DND-41 (cell line): ENCODE results near the gene TECPR2.

ENCODE experiments used
- ATAC-seq: fragments of 200-7000 bp; cut with Tn5 transposase; 3 replicates; pipeline ENCODE4 v1.9.1; 2021; ENCODE audit warnings: low read depth; ENCODE audit not compliant: insufficient read depth
- DNase-seq: peaks from one replicate; pipeline ENCODE4 v3.0.0-alpha.2; 2020
- H2AFZ ChIP-seq: 2 replicates; pipeline ENCODE4 v1.6.0; 2012; ENCODE audit warnings: low read depth, low read length
- H3K27ac ChIP-seq: 2 replicates; pipeline ENCODE4 v1.5.1; 2012; ENCODE audit warnings: low read length, inconsistent platforms
- H3K27me3 ChIP-seq: fragments of 200-600 bp; sonication (generic); 2 replicates; pipeline ENCODE4 v1.6.0; 2012; ENCODE audit warnings: low read length, mild to moderate bottlenecking, inconsistent platforms; ENCODE audit not compliant: insufficient read depth, poor library complexity
- H3K36me3 ChIP-seq: 2 replicates; pipeline ENCODE4 v1.5.1; 2012; ENCODE audit warnings: low read length, inconsistent platforms; ENCODE audit not compliant: insufficient read depth
- H3K4me1 ChIP-seq: 2 replicates; pipeline ENCODE4 v1.5.1; 2012; ENCODE audit warnings: mild to moderate bottlenecking, low read length; ENCODE audit not compliant: insufficient read depth
- H3K4me2 ChIP-seq: 2 replicates; pipeline ENCODE4 v1.6.0; 2012; ENCODE audit warnings: mild to moderate bottlenecking, moderate library complexity, low read length, inconsistent platforms; ENCODE audit not compliant: insufficient read depth
- H3K4me3 ChIP-seq, 2 experiments: fragments of 200-600 bp in 1 of 2; shearing (Covaris generic) in 1 of 2; 2 replicates each; pipeline ENCODE4 v1.5.1; 2012 to 2016; ENCODE audit warnings: inconsistent platforms in 2 of 2, low read length in 2 of 2, mild to moderate bottlenecking in 2 of 2, low read depth in 1 of 2, moderate library complexity in 1 of 2
- H3K79me2 ChIP-seq: 2 replicates; pipeline ENCODE4 v1.6.0; 2012; ENCODE audit warnings: low read length, inconsistent platforms; ENCODE audit not compliant: insufficient read depth
- H3K9ac ChIP-seq: 2 replicates; pipeline ENCODE4 v1.6.0; 2012; ENCODE audit warnings: low read depth, mild to moderate bottlenecking, inconsistent platforms, low read length, moderate library complexity
- H3K9me3 ChIP-seq: 2 replicates; pipeline ENCODE4 v1.5.1; 2012; ENCODE audit warnings: low read length, moderate library complexity, mild to moderate bottlenecking, inconsistent platforms; ENCODE audit not compliant: insufficient read depth, severe bottlenecking
- H4K20me1 ChIP-seq: 2 replicates; pipeline ENCODE4 v1.6.0; 2012; ENCODE audit warnings: low read length; ENCODE audit not compliant: insufficient read depth
- CTCF ChIP-seq: IDR thresholded peaks from 2 replicates; pipeline ENCODE4 v1.5.1; 2012; ENCODE audit warnings: borderline replicate concordance, low read length, moderate library complexity, mild to moderate bottlenecking; ENCODE audit not compliant: poor library complexity, severe bottlenecking; ENCODE audit errors: extremely low read depth
- EZH2 ChIP-seq: IDR thresholded peaks from 3 replicates; pipeline ENCODE4 v1.6.1; 2012; ENCODE audit warnings: borderline replicate concordance, low read depth, mild to moderate bottlenecking, moderate library complexity, low read length, inconsistent platforms; ENCODE audit not compliant: severe bottlenecking

Gene TECPR2

GRCh38 chr14:102471921-102472790 lies 109.4 kb downstream of the TECPR2 start:
- H3K4me2 ChIP-seq, result no peak overlapping the region
- no peak for TF ChIP-seq EZH2
- no peak for TF ChIP-seq CTCF
- peaks cover 3% of the 10 kb centered on the region for H3K36me3 ChIP-seq
- DNase-seq (peak; percentile 6), ATAC-seq (peak; percentile 58)
- H3K27ac ChIP-seq, result no peak overlapping the region
- no peaks in the 10 kb centered on the region for H3K27me3 ChIP-seq
- no peak overlapping the region for H2AFZ ChIP-seq
- no peaks in the 10 kb centered on the region for H3K9me3 ChIP-seq
- H3K79me2 ChIP-seq, result no peaks in the 10 kb centered on the region
- peaks cover 9% of the 10 kb centered on the region for H3K4me1 ChIP-seq
- H3K4me3 ChIP-seq, result no peak overlapping the region
- no peak overlapping the region for H3K9ac ChIP-seq
- no peaks in the 10 kb centered on the region for H4K20me1 ChIP-seq

GRCh38 chr14:102472791-102473150 lies 110.0 kb downstream of the TECPR2 start:
- no peak overlapping the region for H3K4me3 ChIP-seq
- H2AFZ ChIP-seq, result no peak overlapping the region
- no peaks in the 10 kb centered on the region for H3K27me3 ChIP-seq
- H3K27ac ChIP-seq, result no peak overlapping the region
- peaks cover 9% of the 10 kb centered on the region for H3K4me1 ChIP-seq
- H3K36me3 ChIP-seq, result peaks cover 3% of the 10 kb centered on the region
- no peaks in the 10 kb centered on the region for H3K9me3 ChIP-seq
- no peaks in the 10 kb centered on the region for H3K79me2 ChIP-seq
- H3K4me2 ChIP-seq, result no peak overlapping the region
- no peaks in the 10 kb centered on the region for H4K20me1 ChIP-seq
- DNase-seq (no peak), ATAC-seq (no peak)
- TF ChIP-seq EZH2 (no peak), CTCF (no peak)
- no peak overlapping the region for H3K9ac ChIP-seq

- no peak overlapping the region for H3K4me2 ChIP-seq
- DNase-seq (no peak), ATAC-seq (no peak)
These were observed 110.8 kb downstream of the TECPR2 start for GRCh38 chr14:102473559-102473958.

More at GRCh38 chr14:102473559-102473958, 110.8 kb downstream of the TECPR2 start:
- Histone ChIP-seq H2AFZ (no peak overlapping the region), H3K79me2 (no peaks in the 10 kb centered on the region), H3K9me3 (no peaks in the 10 kb centered on the region), H3K27ac (no peak overlapping the region), H3K36me3 (peaks cover 3% of the 10 kb centered on the region), H4K20me1 (no peaks in the 10 kb centered on the region), H3K27me3 (no peaks in the 10 kb centered on the region), H3K9ac (no peak overlapping the region), H3K4me1 (peaks cover 9% of the 10 kb centered on the region), H3K4me3 (no peak overlapping the region)
- TF ChIP-seq EZH2 (no peak), CTCF (no peak)
